HL-60 (cell line): Measurements from ENCODE around the gene TEX12.

Experiments
- CTCF ChIP-seq: IDR thresholded peaks from one replicate; pipeline ENCODE4 v1.5.1; 2011; ENCODE audit warnings: low read length, control low read depth, inconsistent platforms; ENCODE audit not compliant: insufficient read depth
- POLR2AphosphoS5 ChIP-seq: IDR thresholded peaks from 2 replicates; pipeline ENCODE4 v1.6.1; 2012; ENCODE audit warnings: low read depth
- REST ChIP-seq: IDR thresholded peaks from 2 replicates; pipeline ENCODE4 v1.6.1; 2012; ENCODE audit warnings: low read depth; ENCODE audit not compliant: insufficient replicate concordance
- SPI1 ChIP-seq: IDR thresholded peaks from 2 replicates; pipeline ENCODE4 v1.6.1; 2012; ENCODE audit warnings: low read depth, mild to moderate bottlenecking, borderline replicate concordance

- TF ChIP-seq REST (no peak), CTCF (no peak), SPI1 (no peak), POLR2AphosphoS5 (no peak)
Measured at GRCh38 chr11:112150517-112150916, 16.7 kb upstream of the TEX12 start.
